HepG2 (cell line): Measurements from ENCODE around the gene P2RY6. TPM values are rescaled to one million over a fixed set of nuclear protein-coding genes. Genes with fewer than 3 reads are reported as not detected.

Source experiments
- ATAC-seq: fragments of 200-7000 bp; cut with Tn5 transposase; 3 replicates; pipeline ENCODE4 v1.9.1; 2020; ENCODE audit warnings: mild to moderate bottlenecking, moderate library complexity
- BruUV-seq: library from RNA; stranded (reverse); fragments of 400-500 nt; replicated peaks from 2 replicates; lab custom pipeline; 2021; lab: Mats Ljungman, UMichigan
- CTCF ChIA-PET: fragments of 300-600 bp; formaldehyde crosslinking; extraction: SDS; loops from one replicate; lab custom pipeline; 2021; ENCODE audit warnings: low total read pairs, inconsistent platforms, low intra/inter-chr PET ratio; lab: Yijun Ruan, JAX
- POLR2A ChIA-PET: fragments of 350-600 bp; sonication (Branson Sonifier 250); formaldehyde crosslinking; loops from one replicate; lab custom pipeline; 2020; ENCODE audit warnings: antibody characterized with exemption, inconsistent platforms; lab: Yijun Ruan, JAX
- DNase-seq: peaks from one replicate; pipeline ENCODE4 v3.0.0-alpha.2; 2015; ENCODE audit warnings: low spot score
- FAIRE-seq: peaks from 3 replicates; lab custom pipeline; 2011; peaks lifted over from hg19 to GRCh38; lab: Jason Lieb, UNC
- H2AFZ ChIP-seq: one replicate; pipeline ENCODE4 v1.6.1; 2011; ENCODE audit warnings: low read length, inconsistent platforms
- H3K27ac ChIP-seq: fragments of 300-600 bp; 3 replicates; pipeline ENCODE4 v1.8.0; 2011; ENCODE audit warnings: mixed run types, mild to moderate bottlenecking, mixed read lengths, low read length, inconsistent platforms; ENCODE audit not compliant: insufficient read depth; ENCODE audit errors: extremely low read length
- H3K27me3 ChIP-seq, 2 experiments: fragments of 200-600 bp in 1 of 2; 2 replicates in 1 of 2; 3 replicates in 1 of 2; pipeline versions ENCODE4 v1.6.0 to v1.8.0; 2011; ENCODE audit warnings: low read length in 2 of 2, mild to moderate bottlenecking in 2 of 2, moderate library complexity in 2 of 2, inconsistent platforms in 1 of 2; ENCODE audit not compliant: insufficient read depth in 2 of 2, control insufficient read depth in 1 of 2
- H3K36me3 ChIP-seq, 2 experiments: fragments of 200-600 bp in 1 of 2; replicated peaks in 1 of 2; 2 replicates in 1 of 2; 3 replicates in 1 of 2; pipeline versions ENCODE4 v1.5.1 to v1.8.0; 2011; ENCODE audit warnings: low read length in 2 of 2, inconsistent platforms in 1 of 2; ENCODE audit not compliant: insufficient read depth in 2 of 2, control insufficient read depth in 1 of 2
- H3K4me1 ChIP-seq: 2 replicates; pipeline ENCODE4 v1.5.1; 2012; ENCODE audit warnings: low read length, inconsistent platforms; ENCODE audit not compliant: insufficient read depth
- H3K4me2 ChIP-seq: 2 replicates; pipeline ENCODE4 v1.6.0; 2011; ENCODE audit warnings: low read depth, low read length, inconsistent platforms
- H3K4me3 ChIP-seq, 3 experiments: fragments of 200-600 bp in 1 of 3; sonication (generic), shearing (Covaris generic) in 1 of 3; replicated peaks in 1 of 3; 2 replicates each; pipeline ENCODE4 v1.5.1; 2011 to 2016; ENCODE audit warnings: low read length in 3 of 3, inconsistent platforms in 2 of 3, low read depth in 2 of 3, mild to moderate bottlenecking in 2 of 3, control low read depth in 1 of 3, mixed read lengths in 1 of 3; ENCODE audit not compliant: insufficient read depth in 1 of 3
- H3K79me2 ChIP-seq: one replicate; pipeline ENCODE4 v1.6.1; 2011; ENCODE audit warnings: low read length, inconsistent platforms; ENCODE audit not compliant: insufficient read depth
- H3K9ac ChIP-seq: 2 replicates; pipeline ENCODE4 v1.6.0; 2011; ENCODE audit warnings: mild to moderate bottlenecking, low read depth, low read length, inconsistent platforms; ENCODE audit not compliant: insufficient read depth
- H3K9me3 ChIP-seq: 2 replicates; pipeline ENCODE4 v1.5.1; 2012; ENCODE audit warnings: mild to moderate bottlenecking, low read length
- H4K20me1 ChIP-seq: 2 replicates; pipeline ENCODE4 v1.6.0; 2011; ENCODE audit warnings: inconsistent platforms, mild to moderate bottlenecking, low read length, moderate library complexity; ENCODE audit not compliant: insufficient read depth
- ARID2 ChIP-seq: sonication (generic); formaldehyde crosslinking; IDR thresholded peaks from 2 replicates; pipeline ENCODE4 v1.8.1; 2022; ENCODE audit warnings: mild to moderate bottlenecking, missing genetic modification reagents, borderline replicate concordance
- HNF4A ChIP-seq: sonication (generic); formaldehyde crosslinking; IDR thresholded peaks from 2 replicates; pipeline ENCODE4 v1.4.0; 2020; ENCODE audit warnings: missing genetic modification reagents
- KAT8 ChIP-seq: IDR thresholded peaks from 2 replicates; pipeline ENCODE4 v1.6.1; 2016; ENCODE audit warnings: missing genetic modification reagents, missing compliant biosample characterization
- MYC ChIP-seq: sonication (generic); formaldehyde crosslinking; IDR thresholded peaks from 2 replicates; pipeline ENCODE4 v1.9.0; 2021; ENCODE audit warnings: missing genetic modification reagents, borderline replicate concordance
- PAXIP1 ChIP-seq: sonication (generic); formaldehyde crosslinking; conservative IDR thresholded peaks from 2 replicates; pipeline ENCODE4 v1.4.0; 2020; ENCODE audit warnings: mild to moderate bottlenecking, missing genetic modification reagents, moderate library complexity
- SNAPC4 ChIP-seq: sonication (generic); formaldehyde crosslinking; IDR thresholded peaks from 2 replicates; pipeline ENCODE4 v1.4.0; 2020; ENCODE audit warnings: mild to moderate bottlenecking, missing genetic modification reagents
- ZBTB42 ChIP-seq: sonication (generic); formaldehyde crosslinking; IDR thresholded peaks from 2 replicates; pipeline ENCODE4 v1.5.0; 2020; ENCODE audit warnings: mild to moderate bottlenecking, missing genetic modification reagents
- ZNF124 ChIP-seq: sonication (generic); formaldehyde crosslinking; IDR thresholded peaks from 2 replicates; pipeline ENCODE4 v1.4.0; 2020; ENCODE audit warnings: missing genetic modification reagents
- ZNF317 ChIP-seq: sonication (generic); formaldehyde crosslinking; IDR thresholded peaks from 2 replicates; pipeline ENCODE4 v1.5.0; 2020; ENCODE audit warnings: mild to moderate bottlenecking, missing genetic modification reagents
- ZNF788 ChIP-seq: sonication (generic); formaldehyde crosslinking; IDR thresholded peaks from 2 replicates; pipeline ENCODE4 v1.5.0; 2020; ENCODE audit warnings: mild to moderate bottlenecking, missing genetic modification reagents, borderline replicate concordance
- ZNF850 ChIP-seq: sonication (generic); formaldehyde crosslinking; conservative IDR thresholded peaks from 2 replicates; pipeline ENCODE4 v1.9.0; 2021; ENCODE audit warnings: mild to moderate bottlenecking, missing genetic modification reagents
- WGBS: methylation state at CpG from one replicate; pipeline ENCODE4 v1.1.6; 2017; ENCODE audit warnings: low lambda C conversion rate; 5-methylcytosine and 5-hydroxymethylcytosine counted together
- in situ Hi-C: cut with HindIII; loops from 2 replicates; pipeline ENCODE4 v1.10.0; 2017; ENCODE audit warnings: low pct_unique_long_range_greater_than_20kb; ENCODE audit not compliant: extremely low pct_ligation_motif_present
- intact Hi-C: fragments of 100-400 bp; cut with micrococcal nuclease; formaldehyde crosslinking; loops from one replicate; pipeline ENCODE4 v1.10.0; 2022; ENCODE audit not compliant: unreplicated experiment
- polyA plus RNA-seq, 8 experiments: library from polyadenylated mRNA; depleted of rRNA in 3 of 8; stranded (reverse) in 7 of 8; unstranded in 1 of 8; fragments of >200 nt; fragmentation: Illumina TruSeq in 4 of 8; extraction: Trizol in 4 of 8; gene quantifications; 2 replicates each; pipeline versions ENCODE4 v1.2.1 to v1.2.3, GENCODE V29; 2011 to 2016; ENCODE audit warnings: low read depth in 4 of 8, missing spikeins in 1 of 8, mixed read lengths in 1 of 8; ENCODE audit not compliant: insufficient read depth in 1 of 8
- total RNA-seq, 5 experiments: library from RNA; depleted of rRNA; stranded (reverse); fragments of >200 nt; fragmentation: Illumina TruSeq; extraction: Trizol; gene quantifications; 2 replicates each; pipeline ENCODE4 v1.2.3, GENCODE V29; 2016; ENCODE audit warnings: low read depth in 1 of 5

P2RY6 gene
- total and polyA plus RNA-seq, 2 of the 13 experiments (the other 11 are each of a cell fraction or from before 2014, with no cell fraction given) = 0.09 to 0.29 TPM

- Histone ChIP-seq H2AFZ (no peak overlapping the region), H3K79me2 (no peaks in the 10 kb centered on the region), H3K9ac (no peak overlapping the region), H3K36me3 (no peaks in the 10 kb centered on the region), H4K20me1 (no peaks in the 10 kb centered on the region), H3K27me3 (no peaks in the 10 kb centered on the region; a peak in 2 of 5 replicates), H3K4me3 (no peak overlapping the region), H3K27ac (no peak overlapping the region), H3K9me3 (no peaks in the 10 kb centered on the region), H3K4me1 (peaks cover 26% of the 10 kb centered on the region), H3K4me2 (no peak overlapping the region)
- no TSS peak for BruUV-seq
- WGBS = 24% methylated on average over 2 of the region's 2 CpGs
- intact Hi-C loops (no loop called here), in situ Hi-C loops (no loop called here)
- FAIRE-seq = no peak
- ChIA-PET CTCF (no interaction called here), POLR2A (no interaction called here)
- DNase-seq = no peak
- no peak for ATAC-seq
- TF ChIP-seq ZNF850 (CRISPR knock-in tag) (no peak), ZNF788 (CRISPR knock-in tag) (no peak), ARID2 (CRISPR knock-in tag) (no peak), SNAPC4 (CRISPR knock-in tag) (no peak), ZBTB42 (CRISPR knock-in tag) (no peak), HNF4A (CRISPR knock-in tag) (no peak), PAXIP1 (no peak), KAT8 (no peak), MYC (no peak), ZNF317 (no peak), ZNF124 (CRISPR knock-in tag) (no peak)
Observed at GRCh38 chr11:73246303-73246702, 25.8 kb upstream of the P2RY6 start.
